HFF-Myc (cell line): ENCODE data around the gene NOX5.

Experiments used
- DNase-seq: peaks from one replicate; pipeline ENCODE4 v3.0.0-alpha.2; 2011; ENCODE audit warnings: low read depth; ENCODE audit errors: extremely low read depth
- H3K4me3 ChIP-seq: replicated peaks from 2 replicates; pipeline ENCODE4 v1.5.1; 2011; ENCODE audit warnings: low read depth, mild to moderate bottlenecking, control low read depth, low read length
- CTCF ChIP-seq: IDR thresholded peaks from 2 replicates; pipeline ENCODE4 v1.5.1; 2012; ENCODE audit warnings: mild to moderate bottlenecking, low read depth, low read length, control low read depth; ENCODE audit errors: missing control alignments

NOX5 gene

GRCh38 chr15:68997050-68997449 is 17.4 kb upstream of the NOX5 start:
- no peak for DNase-seq
- H3K4me3 ChIP-seq: no peak overlapping the region
- no peak for TF ChIP-seq CTCF

GRCh38 chr15:68997930-68998777 is 16.3 kb upstream of the NOX5 start:
- DNase-seq: no peak
- no peak overlapping the region for H3K4me3 ChIP-seq
- TF ChIP-seq CTCF: no peak

- no peak for DNase-seq
- no peak for TF ChIP-seq CTCF
- no peak overlapping the region for H3K4me3 ChIP-seq
These were observed 15.4 kb upstream of the NOX5 start for GRCh38 chr15:68999091-68999490.

GRCh38 chr15:69000091-69000490 is 14.4 kb upstream of the NOX5 start:
- DNase-seq: no peak

GRCh38 chr15:69000725-69001503 is 13.6 kb upstream of the NOX5 start:
- no peak for DNase-seq
- H3K4me3 ChIP-seq: no peak overlapping the region
- no peak for TF ChIP-seq CTCF

More at GRCh38 chr15:69000091-69000490, 14.4 kb upstream of the NOX5 start:
- no peak for TF ChIP-seq CTCF
- no peak overlapping the region for H3K4me3 ChIP-seq

GRCh38 chr15:69002783-69003182 is 11.7 kb upstream of the NOX5 start:
- no peak for TF ChIP-seq CTCF
- no peak for DNase-seq
- no peak overlapping the region for H3K4me3 ChIP-seq
